ENCODE measurements around the gene TMEM120A. TPM values are rescaled to one million over a fixed set of nuclear protein-coding genes. Genes with fewer than 3 reads are reported as not detected.

Gene TMEM120A
- total RNA-seq, 1 experiment from 2014 or later = 18.9 TPM

DNA sequence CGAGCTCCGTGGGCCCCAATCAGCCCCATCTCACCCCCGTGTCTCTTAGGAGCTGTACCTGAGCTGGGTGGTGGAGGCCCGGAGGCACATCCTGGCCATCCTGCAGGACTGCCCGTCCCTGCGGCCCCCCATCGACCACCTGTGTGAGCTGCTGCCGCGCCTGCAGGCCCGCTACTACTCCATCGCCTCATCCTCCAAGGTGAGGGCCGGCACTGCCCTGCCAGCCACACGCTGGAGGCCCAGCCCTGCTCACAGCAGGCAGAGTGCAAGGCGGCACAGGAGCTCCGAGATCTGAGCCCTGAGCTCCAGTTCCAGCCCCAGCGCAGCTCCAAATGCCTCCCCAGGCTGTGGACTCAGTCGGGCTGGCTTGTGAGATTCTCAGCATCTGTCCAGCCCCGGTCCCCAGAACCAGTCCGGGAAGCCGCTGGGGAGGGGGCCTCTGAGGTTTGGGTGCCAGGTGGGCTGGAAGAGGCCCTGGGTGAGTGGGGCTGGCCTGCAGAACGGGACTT is 9.3 kb downstream of the TMEM120A start:
- Histone ChIP-seq H3K4me3 (ENCODE audit: low read depth, low read length, poor library complexity, severe bottlenecking) (no peak overlapping the region), H3K4me1 (ENCODE audit: insufficient read depth, low read length, poor library complexity, severe bottlenecking) (no peaks in the 10 kb centered on the region), H3K36me3 (ENCODE audit: insufficient read depth, low read length, poor library complexity, severe bottlenecking) (peaks cover 31% of the 10 kb centered on the region), H3K9me3 (ENCODE audit: low read depth, low read length, poor library complexity, severe bottlenecking) (no peaks in the 10 kb centered on the region), H3K27ac (ENCODE audit: low read depth, low read length, poor library complexity, severe bottlenecking) (no peak overlapping the region), H3K27me3 (replicated peaks; ENCODE audit: insufficient read depth, low read depth, low read length, poor library complexity) (no peaks in the 10 kb centered on the region)
- BruUV-seq (replicated peaks) = no TSS peak
- TF ChIP-seq EZH2 (IDR thresholded peaks at IDR 0.05; ENCODE audit: borderline replicate concordance, low read depth, low read length, poor library complexity, severe bottlenecking) = no peak
- TF ChIP-seq, protein P1, sequence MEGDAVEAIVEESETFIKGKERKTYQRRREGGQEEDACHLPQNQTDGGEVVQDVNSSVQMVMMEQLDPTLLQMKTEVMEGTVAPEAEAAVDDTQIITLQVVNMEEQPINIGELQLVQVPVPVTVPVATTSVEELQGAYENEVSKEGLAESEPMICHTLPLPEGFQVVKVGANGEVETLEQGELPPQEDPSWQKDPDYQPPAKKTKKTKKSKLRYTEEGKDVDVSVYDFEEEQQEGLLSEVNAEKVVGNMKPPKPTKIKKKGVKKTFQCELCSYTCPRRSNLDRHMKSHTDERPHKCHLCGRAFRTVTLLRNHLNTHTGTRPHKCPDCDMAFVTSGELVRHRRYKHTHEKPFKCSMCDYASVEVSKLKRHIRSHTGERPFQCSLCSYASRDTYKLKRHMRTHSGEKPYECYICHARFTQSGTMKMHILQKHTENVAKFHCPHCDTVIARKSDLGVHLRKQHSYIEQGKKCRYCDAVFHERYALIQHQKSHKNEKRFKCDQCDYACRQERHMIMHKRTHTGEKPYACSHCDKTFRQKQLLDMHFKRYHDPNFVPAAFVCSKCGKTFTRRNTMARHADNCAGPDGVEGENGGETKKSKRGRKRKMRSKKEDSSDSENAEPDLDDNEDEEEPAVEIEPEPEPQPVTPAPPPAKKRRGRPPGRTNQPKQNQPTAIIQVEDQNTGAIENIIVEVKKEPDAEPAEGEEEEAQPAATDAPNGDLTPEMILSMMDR (conservative IDR thresholded peaks at IDR 0.05; ENCODE audit: low read depth, low read length) = no peak
- DNase-seq (ENCODE audit: low spot score) = no peak
- ChIA-PET CTCF (no interaction called here), POLR2A (ENCODE audit: low non-redundant PET) (interaction anchor here (0.5 to 0.6 kb wide), 2 partner anchors 9 to 1392 kb away, joined by 3 read pairs; no protein-coding TSS in a partner anchor)
- intact Hi-C loops (cut with micrococcal nuclease; ENCODE audit: unreplicated experiment) = no loop called here

DNA sequence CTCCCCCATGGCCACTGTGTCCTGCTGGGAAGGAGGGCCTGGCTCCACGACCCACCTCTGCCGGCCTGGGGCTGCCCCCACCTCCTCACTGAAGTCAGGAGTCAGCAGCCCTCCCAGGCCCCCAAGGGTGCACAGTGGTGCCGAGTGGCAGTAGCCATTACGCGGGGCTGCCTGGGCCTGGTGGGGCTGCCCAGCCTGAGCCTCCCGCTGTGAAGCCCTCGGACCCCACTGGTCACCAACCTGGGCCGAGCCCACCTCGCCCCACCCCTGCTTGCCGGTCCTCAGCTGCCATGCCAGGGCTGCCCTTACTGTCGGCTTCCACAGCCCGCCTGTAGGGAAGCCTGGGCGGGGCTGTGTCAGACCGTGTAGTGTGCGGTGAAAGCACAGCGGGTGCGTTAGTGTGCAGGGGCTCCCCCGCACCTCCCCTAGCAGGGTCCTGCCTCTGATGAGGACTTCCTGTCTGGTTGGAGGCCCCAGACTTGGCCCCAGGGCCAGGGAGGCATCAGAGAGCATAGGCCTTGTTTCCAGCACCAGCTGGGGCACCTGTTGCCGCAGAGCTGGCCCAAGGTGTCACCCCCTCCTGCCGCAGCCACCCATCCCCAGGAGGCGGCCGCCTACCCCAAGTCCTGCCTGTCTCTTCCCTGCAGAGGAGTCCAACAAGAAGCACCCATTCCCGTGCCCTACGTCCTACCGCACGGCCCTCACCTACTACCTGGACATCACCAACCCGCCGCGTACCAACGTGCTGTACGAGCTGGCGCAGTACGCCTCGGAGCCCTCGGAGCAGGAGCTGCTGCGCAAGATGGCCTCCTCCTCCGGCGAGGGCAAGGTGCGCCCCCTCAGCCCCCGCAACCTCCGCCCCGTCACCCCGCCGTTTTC is 10.0 kb downstream of the TMEM120A start:
- no peaks in the 10 kb centered on the region for H3K27me3 ChIP-seq (replicated peaks; ENCODE audit: insufficient read depth, low read depth, low read length, poor library complexity)
- ChIA-PET POLR2A (ENCODE audit: low non-redundant PET) (interaction anchor here (0.6 kb wide), 1 partner anchor 1393 kb away, joined by 3 read pairs; no protein-coding TSS in a partner anchor), CTCF (no interaction called here)
- H3K9me3 ChIP-seq (ENCODE audit: low read depth, low read length, poor library complexity, severe bottlenecking) = no peaks in the 10 kb centered on the region
- H3K36me3 ChIP-seq (ENCODE audit: insufficient read depth, low read length, poor library complexity, severe bottlenecking) = peaks cover 34% of the 10 kb centered on the region
- no peak overlapping the region for H3K4me3 ChIP-seq (ENCODE audit: low read depth, low read length, poor library complexity, severe bottlenecking)
- no peak for DNase-seq (ENCODE audit: low spot score)
- TF ChIP-seq, protein P1 (conservative IDR thresholded peaks at IDR 0.05; ENCODE audit: low read depth, low read length) = no peak
- no peak for TF ChIP-seq EZH2 (IDR thresholded peaks at IDR 0.05; ENCODE audit: borderline replicate concordance, low read depth, low read length, poor library complexity, severe bottlenecking)
- intact Hi-C loops (cut with micrococcal nuclease; ENCODE audit: unreplicated experiment) = no loop called here
- BruUV-seq (replicated peaks) = no TSS peak
- H3K27ac ChIP-seq (ENCODE audit: low read depth, low read length, poor library complexity, severe bottlenecking) = no peak overlapping the region
- H3K4me1 ChIP-seq (ENCODE audit: insufficient read depth, low read length, poor library complexity, severe bottlenecking) = no peaks in the 10 kb centered on the region

DNA sequence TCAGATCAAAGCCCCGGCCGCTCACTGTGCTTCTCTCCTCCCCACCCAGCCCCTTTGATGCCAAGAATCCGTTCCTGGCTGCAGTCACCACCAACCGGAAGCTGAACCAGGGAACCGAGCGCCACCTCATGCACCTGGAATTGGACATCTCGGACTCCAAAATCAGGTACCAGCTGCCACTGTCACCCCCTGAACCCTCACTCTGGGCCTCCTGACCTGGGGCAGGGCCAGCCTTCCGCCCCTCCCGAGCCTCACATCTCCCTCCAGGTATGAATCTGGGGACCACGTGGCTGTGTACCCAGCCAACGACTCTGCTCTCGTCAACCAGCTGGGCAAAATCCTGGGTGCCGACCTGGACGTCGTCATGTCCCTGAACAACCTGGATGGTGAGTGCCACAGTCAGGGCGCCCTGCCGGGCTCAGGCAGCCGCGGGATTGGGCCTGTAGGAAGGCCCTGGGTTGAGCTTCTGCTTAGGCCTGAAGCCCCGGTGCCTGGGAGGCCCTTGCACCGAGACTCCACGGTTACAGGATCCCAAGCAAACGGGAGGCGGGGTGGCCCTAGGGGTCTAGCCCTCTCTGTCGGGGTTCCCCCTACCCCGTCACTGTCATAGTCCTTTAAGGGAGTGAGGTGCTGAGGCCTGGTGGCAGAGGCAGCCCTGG is 10.8 kb downstream of the TMEM120A start:
- TF ChIP-seq, protein P1 (conservative IDR thresholded peaks at IDR 0.05; ENCODE audit: low read depth, low read length) = no peak
- no peak for TF ChIP-seq EZH2 (IDR thresholded peaks at IDR 0.05; ENCODE audit: borderline replicate concordance, low read depth, low read length, poor library complexity, severe bottlenecking)
- Histone ChIP-seq H3K27me3 (replicated peaks; ENCODE audit: insufficient read depth, low read depth, low read length, poor library complexity) (no peaks in the 10 kb centered on the region), H3K27ac (ENCODE audit: low read depth, low read length, poor library complexity, severe bottlenecking) (no peak overlapping the region), H3K4me3 (ENCODE audit: low read depth, low read length, poor library complexity, severe bottlenecking) (no peak overlapping the region), H3K4me1 (ENCODE audit: insufficient read depth, low read length, poor library complexity, severe bottlenecking) (no peaks in the 10 kb centered on the region), H3K9me3 (ENCODE audit: low read depth, low read length, poor library complexity, severe bottlenecking) (no peaks in the 10 kb centered on the region), H3K36me3 (ENCODE audit: insufficient read depth, low read length, poor library complexity, severe bottlenecking) (peaks cover 34% of the 10 kb centered on the region)
- no peak for DNase-seq (ENCODE audit: low spot score)
- no TSS peak for BruUV-seq (replicated peaks)
- intact Hi-C loops (cut with micrococcal nuclease; ENCODE audit: unreplicated experiment) = no loop called here
- ChIA-PET POLR2A (ENCODE audit: low non-redundant PET) (no interaction called here), CTCF (no interaction called here)

Measured in A673 (cell line).